Gastrocnemius medialis (tissue), 4 donors: ENCODE data around the gene TMSB10. TPM values are rescaled to one million over a fixed set of nuclear protein-coding genes. Genes with fewer than 3 reads are reported as not detected.

ENCODE experiments used
- ATAC-seq, 2 donors: fragments of 150-250 bp; one replicate each; pipeline ENCODE4 v1.9.1; 2016
- DNase-seq, 2 donors: peaks; one replicate each; pipeline ENCODE4 v3.0.0-alpha.2; 2019
- H3K27ac ChIP-seq, 4 donors: fragments of 200-600 bp; sonication (generic); 1 replicate in 1 of 4; 2 replicates in 3 of 4; pipeline ENCODE4 v1.5.1; 2016 to 2018; ENCODE audit warnings: mild to moderate bottlenecking in 2 of 4, moderate library complexity in 1 of 4
- H3K27me3 ChIP-seq, 3 donors: fragments of 200-600 bp; sonication (generic) in 2 of 3; 1 replicate in 1 of 3; 2 replicates in 2 of 3; pipeline versions ENCODE4 v1.5.1 to v1.6.0; 2016 to 2019; ENCODE audit warnings: mild to moderate bottlenecking in 1 of 3, moderate library complexity in 1 of 3
- H3K36me3 ChIP-seq, 2 donors: fragments of 200-600 bp; sonication (generic) in 1 of 2; one replicate each; pipeline ENCODE4 v1.5.1; 2017 to 2018
- H3K4me1 ChIP-seq, 2 donors: fragments of 200-600 bp; sonication (generic) in 1 of 2; one replicate each; pipeline ENCODE4 v1.5.1; 2016 to 2017; ENCODE audit warnings: mild to moderate bottlenecking in 2 of 2
- H3K4me3 ChIP-seq, 4 donors: fragments of 200-600 bp; sonication (generic) in 3 of 4; 1 replicate in 1 of 4; 2 replicates in 3 of 4; pipeline ENCODE4 v1.5.1; 2016 to 2019; ENCODE audit warnings: mild to moderate bottlenecking in 2 of 4
- H3K9me3 ChIP-seq, 3 donors: fragments of 200-600 bp; sonication (generic) in 2 of 3; 1 replicate in 1 of 3; 2 replicates in 2 of 3; pipeline ENCODE4 v1.5.1; 2016 to 2019
- CTCF ChIP-seq, 5 experiments: fragments of 450-650 bp in 3 of 5; fragments of 200-600 bp in 2 of 5; sonication (generic) in 2 of 5; IDR thresholded peaks in 4 of 5; conservative IDR thresholded peaks in 1 of 5; 1 replicate in 4 of 5; 2 replicates in 1 of 5; pipeline ENCODE4 v1.5.1; 2016 to 2019; ENCODE audit warnings: antibody characterized with exemption in 5 of 5, mild to moderate bottlenecking in 3 of 5, moderate library complexity in 3 of 5
- POLR2A ChIP-seq, 2 donors: fragments of 450-650 bp; IDR thresholded peaks; one replicate each; pipeline ENCODE4 v1.6.1; 2017; ENCODE audit warnings: antibody characterized with exemption in 2 of 2, mild to moderate bottlenecking in 2 of 2, moderate library complexity in 2 of 2
- in situ Hi-C, 4 donors: fragments of 200-750 bp; cut with MboI; loops; one replicate each; pipeline versions ENCODE4 v1.15.0 to v1.8.0; 2017; ENCODE audit warnings: low sequenced_read_pairs in 4 of 4
- intact Hi-C: fragments of 100-400 bp; cut with DNase I; formaldehyde crosslinking; loops from one replicate; pipeline ENCODE4 v1.15.1; 2023; ENCODE audit warnings: low total_unique reads
- total RNA-seq, 4 donors: library from RNA; depleted of rRNA; stranded (reverse); fragments of >200 nt; gene quantifications; one replicate each; pipeline versions ENCODE4 v1.1.0 to v1.2.3, GENCODE V29; 2016

TMSB10 gene
- total RNA-seq, 4 donors from 2014 or later: 329 to 954 (median 486) TPM

- H3K36me3 ChIP-seq: no peaks in the 10 kb centered on the region
- DNase-seq (no peak), ATAC-seq (peak; percentile 8 to 42)
- H3K4me1 ChIP-seq: peaks cover 5 to 6% of the 10 kb centered on the region in 2 donors
- H3K4me3 ChIP-seq: peak overlapping the region in 1 of 4 donors; percentile 14
- intact Hi-C loops (loop anchor here (2.0 to 5.0 kb wide), 4 partner anchors 20 to 378 kb away; partner anchors contain the start of genes TCF7L1, TMSB10 and TRABD2A), in situ Hi-C loops (loop anchor here in 2 of 4 donors (5.0 to 25.0 kb wide), 2 partner anchors 338 to 427 kb away; no protein-coding TSS in a partner anchor)
- no peaks in the 10 kb centered on the region for H3K27me3 ChIP-seq
- H3K27ac ChIP-seq: peak overlapping the region; percentile 41 to 65 (median 54)
- H3K9me3 ChIP-seq: no peaks in the 10 kb centered on the region
- TF ChIP-seq POLR2A (IDR thresholded peaks at IDR 0.05) (peak in 1 of 2 donors; percentile 49), CTCF (IDR thresholded peaks at IDR 0.05 in 4 of 5, conservative IDR thresholded peaks at IDR 0.05 in 1 of 5) (no peak)
These were observed 19.0 kb downstream of the TMSB10 start for GRCh38 chr2:84924173-84925106.

DNA sequence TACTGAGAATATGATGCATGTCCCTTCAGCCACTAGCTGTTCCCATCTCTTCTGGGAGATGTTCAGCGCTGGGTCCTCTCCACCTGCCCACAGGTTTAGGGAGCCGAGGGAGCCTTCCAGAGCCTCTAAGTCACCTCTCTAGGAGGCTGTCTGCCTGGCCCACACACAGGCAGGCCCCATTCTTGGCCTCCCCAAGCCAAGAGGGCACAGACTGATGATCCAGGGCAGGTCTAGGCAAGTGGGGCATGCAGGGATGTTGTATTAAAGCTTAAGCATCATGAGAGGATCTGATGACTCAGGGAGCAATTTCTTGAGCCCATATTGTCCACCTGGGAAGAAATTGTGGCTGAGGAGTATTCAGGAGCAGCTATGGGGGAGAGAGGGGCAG, 19.9 kb downstream of the TMSB10 start:
- Histone ChIP-seq H3K27me3 (no peaks in the 10 kb centered on the region), H3K36me3 (no peaks in the 10 kb centered on the region), H3K9me3 (no peaks in the 10 kb centered on the region), H3K27ac (peak overlapping the region in 3 of 4 donors; percentile 53 to 65 (median 54)), H3K4me1 (peaks cover 0 to 2% of the 10 kb centered on the region in 2 donors), H3K4me3 (no peak overlapping the region)
- DNase-seq: no peak
- no peak for TF ChIP-seq CTCF (IDR thresholded peaks at IDR 0.05 in 4 of 5, conservative IDR thresholded peaks at IDR 0.05 in 1 of 5)
- ATAC-seq: no peak
- intact Hi-C loops (loop anchor here (2.0 to 5.0 kb wide), 4 partner anchors 21 to 377 kb away; partner anchors contain the start of genes TCF7L1, TMSB10 and TRABD2A), in situ Hi-C loops (loop anchor here in 1 of 4 donors (5.0 kb wide), 1 partner anchor 428 kb away; no protein-coding TSS in a partner anchor)

DNA sequence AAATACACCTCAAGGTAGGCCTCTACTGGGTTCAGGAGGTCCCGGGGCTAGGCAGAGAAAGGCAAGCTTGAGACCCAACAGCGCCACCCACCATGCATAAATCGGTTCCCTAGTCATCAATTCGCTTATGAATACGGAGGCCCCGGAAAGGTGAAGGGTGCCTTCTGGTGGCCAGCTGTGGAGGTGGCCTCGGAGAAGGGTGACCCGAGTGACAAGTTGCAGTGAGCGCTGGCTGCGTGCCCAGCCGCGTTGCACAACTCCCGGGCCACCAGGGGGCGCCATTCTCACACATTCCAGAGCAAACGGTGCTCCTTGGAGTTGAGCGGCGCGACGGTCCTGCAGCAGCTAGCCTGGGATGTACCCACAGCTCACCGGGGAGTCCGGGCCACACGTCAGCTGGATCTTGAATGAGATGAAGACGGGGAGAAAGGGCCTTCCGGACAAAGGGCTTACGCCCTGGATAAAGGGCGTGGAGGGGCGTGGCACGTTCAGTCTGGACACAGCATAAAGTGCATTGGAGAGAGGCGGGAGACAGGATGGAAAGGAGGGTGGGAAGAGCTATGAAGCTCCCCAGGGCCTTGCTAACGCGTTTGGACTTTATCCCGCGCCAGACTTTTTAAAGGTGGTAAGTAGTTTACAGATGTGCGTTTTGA, 20.4 kb downstream of the TMSB10 start:
- peak; percentile 79 to 93 for DNase-seq
- Histone ChIP-seq H3K27ac (peak overlapping the region in 3 of 4 donors; percentile 53 to 65 (median 54)), H3K36me3 (no peaks in the 10 kb centered on the region), H3K27me3 (no peaks in the 10 kb centered on the region), H3K9me3 (no peaks in the 10 kb centered on the region), H3K4me3 (peak overlapping the region; percentile 34 to 60 (median 38)), H3K4me1 (no peaks in the 10 kb centered on the region)
- TF ChIP-seq POLR2A (IDR thresholded peaks at IDR 0.05): no peak
- peak; percentile 90 to 98 (median 96) for TF ChIP-seq CTCF (IDR thresholded peaks at IDR 0.05 in 4 of 5, conservative IDR thresholded peaks at IDR 0.05 in 1 of 5)
- intact Hi-C loops: loop anchor here (2.0 to 5.0 kb wide), 5 partner anchors 21 to 376 kb away; partner anchors contain the start of genes TCF7L1, TMSB10 and TRABD2A
- in situ Hi-C loops: loop anchor here in 1 of 4 donors (5.0 kb wide), 1 partner anchor 429 kb away; no protein-coding TSS in a partner anchor
- ATAC-seq: peak; percentile 76 to 86

DNA sequence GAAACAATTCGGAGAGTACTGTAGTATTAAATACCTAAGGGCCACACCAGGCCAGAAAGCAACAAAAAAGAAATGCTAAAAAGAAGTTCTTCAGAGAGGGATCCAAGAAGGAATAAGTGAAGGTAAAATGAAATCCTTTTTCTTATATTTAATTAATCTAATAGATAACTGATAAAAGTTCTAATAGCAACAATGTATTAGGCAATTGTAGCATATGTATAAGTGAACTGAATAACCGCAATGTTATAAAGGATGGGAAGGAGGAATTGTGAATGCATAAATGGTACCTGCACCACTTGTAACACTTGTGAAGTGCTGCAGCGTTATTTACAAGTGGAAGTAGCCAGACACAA, 21.8 kb downstream of the TMSB10 start:
- Histone ChIP-seq H3K36me3 (no peaks in the 10 kb centered on the region), H3K4me1 (no peaks in the 10 kb centered on the region), H3K27me3 (no peaks in the 10 kb centered on the region), H3K27ac (no peak overlapping the region), H3K9me3 (no peaks in the 10 kb centered on the region), H3K4me3 (peak overlapping the region in 1 of 4 donors; percentile 60)
- in situ Hi-C loops: loop anchor here in 1 of 4 donors (5.0 kb wide), 1 partner anchor 430 kb away; no protein-coding TSS in a partner anchor
- TF ChIP-seq CTCF (IDR thresholded peaks at IDR 0.05 in 4 of 5, conservative IDR thresholded peaks at IDR 0.05 in 1 of 5) (no peak), POLR2A (IDR thresholded peaks at IDR 0.05) (no peak)
- no peak for ATAC-seq
- no peak for DNase-seq
- intact Hi-C loops: loop anchor here (2.0 to 5.0 kb wide), 4 partner anchors 45 to 375 kb away; partner anchors contain the start of genes TCF7L1 and TRABD2A
